Stimulated activated CD4-positive, alpha-beta T cell treated with anti-CD3 and anti-CD28 coated beads, TNF-alpha, amount 100 ng/mL, for 1 hour (primary cell): ENCODE results near the gene ITK.

Experiments used
- DNase-seq, 3 donors: peaks; one replicate each; pipeline ENCODE4 v3.0.0-alpha.2; 2020; ENCODE audit warnings: low read depth in 3 of 3, low spot score in 1 of 3

Gene ITK

DNA sequence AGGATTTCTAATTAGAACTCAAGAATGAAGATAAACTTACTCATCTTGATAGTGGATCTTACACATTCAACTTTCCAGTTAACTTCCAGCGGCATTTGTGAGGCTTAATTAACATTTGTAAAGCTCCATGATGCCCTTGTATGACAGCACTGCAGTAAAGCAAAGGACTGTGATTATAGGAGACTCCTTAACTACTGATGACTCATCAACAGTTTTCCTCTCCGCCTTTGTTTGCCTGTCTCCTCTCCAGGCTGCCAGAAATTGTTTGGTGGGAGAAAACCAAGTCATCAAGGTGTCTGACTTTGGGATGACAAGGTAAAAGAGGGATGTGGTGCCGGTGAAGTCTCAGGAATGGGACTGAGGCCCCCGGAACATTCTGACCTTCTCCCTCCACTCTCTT, 64.8 kb downstream of the ITK start:
- DNase-seq: no peak

GRCh38 chr5:157245886-157246285, 65.2 kb downstream of the ITK start:
- DNase-seq: no peak

DNA sequence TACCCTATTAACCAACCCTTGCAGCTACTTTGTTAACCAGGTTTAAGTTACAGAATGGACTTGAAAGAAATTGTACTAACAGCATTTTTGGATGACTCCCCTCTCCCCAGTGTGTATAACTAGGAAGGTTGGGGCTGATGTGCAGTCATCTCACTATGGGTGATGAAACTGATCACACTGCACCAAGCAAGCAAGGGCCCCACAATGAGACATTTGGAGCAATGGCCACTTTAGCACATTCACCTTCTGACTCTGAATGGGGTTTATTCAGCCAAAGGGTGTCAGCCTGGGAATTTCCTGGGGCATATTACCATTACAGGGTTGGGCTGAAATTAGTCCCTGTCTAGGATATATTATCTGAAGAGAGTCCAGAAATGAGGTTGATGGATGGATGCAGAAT, 66.6 kb downstream of the ITK start:
- DNase-seq: no peak

GRCh38 chr5:157248821-157249470, 68.3 kb downstream of the ITK start:
- no peak for DNase-seq

- DNase-seq: no peak
Observed at GRCh38 chr5:157252711-157253465, 72.2 kb downstream of the ITK start.

GRCh38 chr5:157253547-157253946, 72.9 kb downstream of the ITK start:
- DNase-seq: no peak

DNA sequence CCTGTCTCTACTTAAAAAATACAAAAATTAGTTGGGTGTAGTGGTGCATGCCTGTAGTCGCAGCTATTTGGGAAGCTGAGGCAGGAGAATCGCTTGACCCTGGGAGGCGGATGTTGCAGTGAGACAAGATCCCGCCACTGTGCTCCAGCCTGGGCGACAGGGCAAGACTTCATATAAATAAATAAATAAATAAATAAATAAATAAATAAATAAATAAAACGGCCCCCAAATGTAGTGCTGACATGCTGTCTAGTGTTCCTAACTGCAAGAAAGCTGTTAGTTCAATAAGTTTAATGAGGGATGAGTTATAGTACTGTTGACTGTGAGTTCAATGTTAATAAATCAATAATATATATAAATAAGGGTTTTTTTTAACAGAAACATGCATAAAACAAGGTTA, 77.8 kb downstream of the ITK start:
- DNase-seq: no peak

DNA sequence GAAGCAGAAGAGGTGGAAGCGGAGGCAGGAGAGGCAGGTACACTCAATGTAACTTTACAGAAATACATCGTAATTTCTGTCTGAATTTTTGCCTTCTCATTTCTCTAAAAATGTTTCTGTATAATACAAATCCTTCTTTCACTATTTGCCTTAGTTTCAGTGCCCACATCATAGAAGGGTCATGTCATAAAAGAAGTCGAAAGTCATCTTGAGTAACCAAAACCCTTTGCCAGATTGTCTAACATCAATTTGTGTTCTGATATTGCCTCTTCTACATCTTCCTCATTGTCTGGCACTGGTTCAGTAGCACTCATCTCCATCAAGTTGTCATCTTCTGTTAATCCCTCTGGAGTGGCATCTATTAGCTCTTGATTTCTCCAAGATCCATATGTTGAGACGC, 79.1 kb downstream of the ITK start:
- no peak for DNase-seq

DNA sequence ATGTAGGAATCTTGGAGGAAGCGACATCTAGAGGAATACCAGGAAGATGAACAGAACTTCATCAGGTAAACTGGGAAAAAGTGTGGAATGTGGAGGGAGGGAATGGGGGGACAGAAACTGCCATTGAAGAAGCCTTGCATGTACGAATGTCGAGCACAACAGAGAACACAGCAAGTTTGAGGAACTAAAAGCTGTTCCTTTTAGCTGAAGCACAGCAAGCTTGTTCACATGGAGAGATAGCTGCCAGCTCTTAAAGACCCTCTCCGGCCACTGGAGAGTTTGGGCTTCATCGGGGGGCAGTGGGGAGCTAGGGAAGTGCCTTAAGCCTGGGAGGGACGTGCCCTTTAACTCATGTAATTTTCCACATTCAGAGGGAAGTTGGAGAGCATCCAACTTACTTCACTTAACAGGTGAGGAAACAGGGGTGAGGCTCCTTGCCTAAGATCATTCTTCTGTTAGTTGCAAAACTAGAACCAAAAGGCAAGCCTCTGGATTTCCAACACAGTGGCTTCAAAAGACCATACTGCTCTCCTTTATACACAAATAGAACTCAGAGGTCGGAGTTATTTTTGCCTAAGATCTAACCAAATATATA, 83.0 kb downstream of the ITK start:
- DNase-seq: no peak

DNA sequence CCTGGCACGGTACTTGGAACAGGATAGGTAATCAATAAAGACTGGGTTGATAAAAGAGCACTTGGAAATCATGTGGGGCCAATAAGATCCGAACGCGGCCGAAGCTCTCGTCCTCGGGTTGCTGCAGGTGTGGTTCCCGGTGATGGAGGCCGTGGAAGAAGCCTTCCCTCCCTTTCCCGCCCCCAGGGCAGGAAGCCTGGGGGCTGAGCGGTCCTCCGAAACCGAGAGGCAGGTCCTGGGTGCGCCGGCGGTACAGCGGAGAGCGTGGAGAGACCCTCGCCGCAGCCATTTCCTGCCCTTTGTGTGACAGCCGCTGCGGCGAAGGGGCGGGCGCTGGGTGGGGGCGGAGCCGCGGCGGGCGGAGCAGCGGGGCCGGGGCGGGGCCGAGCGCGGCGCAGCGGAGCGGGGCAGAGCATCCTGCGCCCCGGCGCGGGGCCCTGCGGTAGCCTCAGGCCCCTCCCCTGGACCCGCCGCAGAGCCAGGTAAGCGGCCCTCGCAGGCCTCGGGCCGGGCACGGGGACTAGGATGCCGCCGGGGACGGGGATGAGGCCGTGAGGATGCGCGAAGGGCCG, 85.2 kb downstream of the ITK start, which contains the start of gene CYFIP2:
Gene CYFIP2, plus strand, starts transcription at position 410 of the 572 bp plus-strand sequence. CDS start 19,239 bp downstream, outside the sequence.
- DNase-seq: peak; percentile 55 to 73 (median 68)

- DNase-seq: peak in 1 of 3 donors; percentile 33
Observed at GRCh38 chr5:157266286-157267007, 85.8 kb downstream of the ITK start.

DNA sequence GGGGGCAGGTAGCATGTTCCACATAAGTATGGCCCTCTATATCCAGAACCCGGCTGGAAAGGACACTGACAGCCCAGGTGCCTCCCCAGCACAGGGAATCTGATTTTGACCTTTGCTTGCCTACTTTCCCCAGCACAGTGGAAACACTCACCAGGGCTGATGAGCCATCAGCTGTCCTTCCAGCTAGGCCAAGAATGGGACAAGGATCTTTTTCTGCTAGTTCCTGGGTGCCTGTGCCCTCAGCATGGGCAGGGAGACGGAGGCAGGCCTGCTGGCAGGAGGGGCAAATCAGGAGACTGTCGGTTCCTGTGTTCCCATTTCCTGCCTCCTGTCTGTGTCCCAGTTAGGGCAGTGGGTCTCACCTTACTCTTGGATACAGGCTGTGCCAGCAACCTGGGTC, 86.4 kb downstream of the ITK start:
- no peak for DNase-seq

GRCh38 chr5:157267761-157268480, 87.3 kb downstream of the ITK start:
- DNase-seq: no peak

- DNase-seq: no peak
Observed at GRCh38 chr5:157269165-157269671, 88.6 kb downstream of the ITK start.

DNA sequence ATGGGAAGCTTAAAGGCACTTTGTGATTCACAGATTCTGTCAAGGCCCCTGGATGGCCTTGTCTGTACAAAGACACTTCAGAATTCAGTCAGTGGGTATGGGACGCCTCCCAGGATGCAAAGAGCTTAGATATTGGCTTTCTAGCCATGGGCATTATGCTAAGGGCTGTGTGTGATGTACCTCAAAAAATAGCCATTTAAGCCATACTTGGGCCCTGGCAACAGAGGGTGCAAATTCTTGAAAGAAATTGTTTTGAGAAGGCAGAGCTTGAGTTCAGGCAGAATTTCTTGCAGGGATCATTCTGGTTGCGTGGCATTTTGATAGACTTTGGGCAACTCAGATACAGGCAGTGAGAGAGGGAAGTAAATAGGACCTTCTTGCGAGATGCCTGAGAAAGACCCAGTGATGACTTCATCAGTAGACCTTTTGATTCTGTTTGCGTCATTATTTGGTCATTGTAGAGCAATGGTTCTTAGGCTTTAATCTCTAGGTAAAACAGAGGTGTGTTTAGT, 89.2 kb downstream of the ITK start:
- DNase-seq: no peak

DNA sequence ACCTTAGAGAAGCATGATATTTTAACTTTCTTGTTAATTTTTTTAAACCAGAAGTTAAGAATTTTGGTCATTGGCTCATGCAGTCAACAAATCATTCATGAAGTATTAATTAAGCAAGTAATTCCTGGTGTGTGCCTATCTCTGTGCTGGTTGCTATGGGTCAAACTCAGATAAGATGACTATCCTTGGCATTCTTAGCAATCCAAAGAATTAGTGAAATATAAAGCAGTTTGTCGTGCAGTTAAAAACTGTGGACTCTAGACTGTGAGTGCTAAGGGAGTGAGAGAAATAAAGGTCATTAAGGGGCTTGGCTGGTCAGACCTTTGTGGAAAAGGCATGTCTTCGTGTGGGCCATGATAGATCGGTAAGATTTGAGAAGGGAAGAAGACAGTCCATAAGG, 90.1 kb downstream of the ITK start:
- no peak for DNase-seq

GRCh38 chr5:157271740-157272271, 91.2 kb downstream of the ITK start:
- DNase-seq: peak; percentile 43 to 67 (median 66)

GRCh38 chr5:157273131-157273556, 92.5 kb downstream of the ITK start:
- DNase-seq: no peak

- DNase-seq: no peak
Observed at GRCh38 chr5:157275403-157275802, 94.8 kb downstream of the ITK start.
